Left ventricle myocardium inferior (tissue), 1 donor: ENCODE results near the gene SLC40A1. TPM values are rescaled to one million over a fixed set of nuclear protein-coding genes. Genes with fewer than 3 reads are reported as not detected.
A peak's percentile ranks its signal among the peaks of the same experiment; 100 is the strongest.

ENCODE experiments used
- DNase-seq: peaks from one replicate; pipeline ENCODE4 v3.0.0-alpha.2; 2020
- H3K27ac ChIP-seq: fragments of 200-600 bp; replicated peaks from 2 replicates; pipeline ENCODE4 v1.8.0; 2021
- H3K27me3 ChIP-seq: fragments of 200-600 bp; 2 replicates; pipeline ENCODE4 v1.8.0; 2021; ENCODE audit warnings: low read depth
- H3K36me3 ChIP-seq: fragments of 200-600 bp; 2 replicates; pipeline ENCODE4 v1.8.0; 2021
- H3K4me1 ChIP-seq: fragments of 200-600 bp; 2 replicates; pipeline ENCODE4 v1.8.0; 2021
- H3K4me3 ChIP-seq: fragments of 200-600 bp; 2 replicates; pipeline ENCODE4 v1.8.0; 2021; ENCODE audit warnings: mild to moderate bottlenecking, moderate library complexity
- H3K9me3 ChIP-seq: fragments of 200-600 bp; replicated peaks from 2 replicates; pipeline ENCODE4 v1.8.0; 2021
- intact Hi-C: fragments of 100-400 bp; cut with micrococcal nuclease; formaldehyde crosslinking; loops from one replicate; pipeline ENCODE4 v1.11.0; 2022
- total RNA-seq: library from RNA; stranded (reverse); fragmentation: NEBNext Ultra II Directional; extraction: Animal tissue kit (Norgen Biotek cat#: 25700); gene quantifications from one replicate; pipeline ENCODE4 v1.2.1, GENCODE V29; 2021
- TF ChIP-seq, protein P1 (sequence below): fragments of 200-600 bp; IDR thresholded peaks from 2 replicates; pipeline ENCODE4 v1.8.0; 2021; ENCODE audit warnings: antibody characterized with exemption, mild to moderate bottlenecking, borderline replicate concordance
- donor health status: DM: no; HTN: yes; CAD: no; lungs with severe emphysema.

SLC40A1 gene
- total RNA-seq, 1 donor from 2014 or later = 44.0 TPM

DNA sequence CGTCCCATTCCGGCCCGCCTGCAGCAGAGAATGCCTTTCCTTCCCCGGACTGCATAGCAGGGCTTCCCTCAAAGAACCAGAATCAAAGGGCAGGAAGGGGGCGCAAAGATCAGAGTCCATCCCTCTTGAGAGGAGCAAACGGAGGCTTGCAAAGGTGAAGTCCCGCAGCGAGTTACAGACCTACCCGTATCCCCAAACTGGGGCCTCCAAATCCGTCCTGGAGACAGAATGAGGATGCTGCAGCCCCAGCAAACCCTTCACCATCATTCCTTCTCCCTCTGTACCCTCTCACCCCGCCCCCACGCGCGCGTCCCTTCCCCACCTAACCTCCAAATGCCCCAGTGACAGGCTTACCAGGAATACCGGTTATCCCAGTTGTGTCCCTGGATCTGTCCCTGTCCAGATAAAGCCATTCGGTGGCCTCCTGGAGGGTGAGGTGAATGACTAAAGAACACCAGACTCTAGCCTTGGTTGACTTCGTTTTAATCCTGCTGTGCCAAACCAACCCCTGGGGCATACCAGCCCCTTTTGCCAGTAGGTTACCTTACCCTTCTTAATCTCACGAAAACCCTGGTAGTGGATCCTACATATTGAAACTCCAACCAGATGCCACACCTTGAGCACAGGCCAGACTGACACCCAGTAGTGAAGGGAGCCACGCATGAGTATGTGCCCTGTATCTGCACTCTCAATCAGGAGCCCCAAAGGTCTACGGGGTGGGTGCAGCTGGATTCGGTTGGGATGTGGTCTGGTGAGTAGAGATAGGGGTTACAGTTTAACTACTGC is 961 bp upstream of the SLC40A1 start:
- peaks cover 54% of the 10 kb centered on the region for H3K4me1 ChIP-seq
- no peaks in the 10 kb centered on the region for H3K27me3 ChIP-seq
- DNase-seq = peak; percentile 12
- intact Hi-C loops = no loop called here
- TF ChIP-seq, protein P1, sequence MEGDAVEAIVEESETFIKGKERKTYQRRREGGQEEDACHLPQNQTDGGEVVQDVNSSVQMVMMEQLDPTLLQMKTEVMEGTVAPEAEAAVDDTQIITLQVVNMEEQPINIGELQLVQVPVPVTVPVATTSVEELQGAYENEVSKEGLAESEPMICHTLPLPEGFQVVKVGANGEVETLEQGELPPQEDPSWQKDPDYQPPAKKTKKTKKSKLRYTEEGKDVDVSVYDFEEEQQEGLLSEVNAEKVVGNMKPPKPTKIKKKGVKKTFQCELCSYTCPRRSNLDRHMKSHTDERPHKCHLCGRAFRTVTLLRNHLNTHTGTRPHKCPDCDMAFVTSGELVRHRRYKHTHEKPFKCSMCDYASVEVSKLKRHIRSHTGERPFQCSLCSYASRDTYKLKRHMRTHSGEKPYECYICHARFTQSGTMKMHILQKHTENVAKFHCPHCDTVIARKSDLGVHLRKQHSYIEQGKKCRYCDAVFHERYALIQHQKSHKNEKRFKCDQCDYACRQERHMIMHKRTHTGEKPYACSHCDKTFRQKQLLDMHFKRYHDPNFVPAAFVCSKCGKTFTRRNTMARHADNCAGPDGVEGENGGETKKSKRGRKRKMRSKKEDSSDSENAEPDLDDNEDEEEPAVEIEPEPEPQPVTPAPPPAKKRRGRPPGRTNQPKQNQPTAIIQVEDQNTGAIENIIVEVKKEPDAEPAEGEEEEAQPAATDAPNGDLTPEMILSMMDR = no peak
- peak overlapping the region; percentile 99 for H3K27ac ChIP-seq
- H3K9me3 ChIP-seq = no peaks in the 10 kb centered on the region
- no peaks in the 10 kb centered on the region for H3K36me3 ChIP-seq
- H3K4me3 ChIP-seq = peak overlapping the region; percentile 86

DNA sequence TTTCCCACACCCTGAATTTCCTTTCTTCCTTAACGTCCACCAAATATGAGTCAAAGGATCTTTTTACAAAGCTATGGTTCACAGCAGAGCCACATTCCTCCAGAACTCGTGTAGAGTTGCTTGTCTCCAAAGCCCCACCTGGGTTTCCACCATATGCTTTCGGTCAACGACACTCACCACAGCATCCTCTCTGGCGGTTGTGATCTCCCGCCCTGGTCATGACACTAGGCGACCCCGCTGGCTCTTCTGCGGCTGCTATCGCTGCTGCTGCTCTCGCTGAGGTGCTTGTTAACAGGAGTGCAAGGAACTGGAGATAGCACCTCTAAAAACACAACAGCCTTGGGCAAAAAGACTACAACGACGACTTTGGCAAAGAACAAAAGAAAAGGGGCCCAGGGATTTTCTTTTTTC is 340 bp downstream of the SLC40A1 start:
- intact Hi-C loops = no loop called here
- peak overlapping the region; percentile 99 for H3K27ac ChIP-seq
- H3K4me3 ChIP-seq = peak overlapping the region; percentile 86
- peaks cover 67% of the 10 kb centered on the region for H3K4me1 ChIP-seq
- peak; percentile 31 for DNase-seq
- TF ChIP-seq, protein P1 = no peak
- H3K27me3 ChIP-seq = no peaks in the 10 kb centered on the region
- H3K36me3 ChIP-seq = no peaks in the 10 kb centered on the region
- no peaks in the 10 kb centered on the region for H3K9me3 ChIP-seq

DNA sequence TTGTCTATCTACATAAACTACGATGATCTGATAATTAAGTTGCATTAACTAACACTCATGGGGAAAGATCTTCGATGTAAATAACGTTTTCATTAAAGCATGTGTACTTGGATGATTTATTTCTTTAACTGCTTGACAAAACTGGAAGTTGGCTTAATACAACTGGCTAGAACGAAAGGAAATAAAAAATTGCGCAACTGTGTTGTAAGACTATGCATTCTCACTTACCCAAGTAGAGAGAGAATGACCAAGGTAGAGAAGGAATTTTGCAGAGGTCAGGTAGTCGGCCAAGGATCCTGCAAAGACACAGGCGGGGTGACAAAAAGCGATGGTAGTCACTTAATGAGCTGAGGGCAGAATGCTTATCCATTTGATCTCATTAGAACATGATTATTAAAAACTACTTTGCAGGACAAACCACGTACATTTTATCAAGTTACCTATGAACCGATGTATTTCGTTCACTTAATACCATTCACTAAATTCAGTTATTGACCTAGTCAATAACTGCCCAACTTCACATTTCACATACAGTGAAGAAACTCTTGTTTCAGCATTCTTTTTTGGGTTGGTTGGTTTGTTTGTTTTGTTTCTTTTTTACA is 900 bp downstream of the SLC40A1 start:
- TF ChIP-seq, protein P1 = no peak
- H3K4me1 ChIP-seq = peaks cover 73% of the 10 kb centered on the region
- intact Hi-C loops = loop anchor here (10.0 kb wide), 1 partner anchor 115 kb away; no protein-coding TSS in a partner anchor

DNA sequence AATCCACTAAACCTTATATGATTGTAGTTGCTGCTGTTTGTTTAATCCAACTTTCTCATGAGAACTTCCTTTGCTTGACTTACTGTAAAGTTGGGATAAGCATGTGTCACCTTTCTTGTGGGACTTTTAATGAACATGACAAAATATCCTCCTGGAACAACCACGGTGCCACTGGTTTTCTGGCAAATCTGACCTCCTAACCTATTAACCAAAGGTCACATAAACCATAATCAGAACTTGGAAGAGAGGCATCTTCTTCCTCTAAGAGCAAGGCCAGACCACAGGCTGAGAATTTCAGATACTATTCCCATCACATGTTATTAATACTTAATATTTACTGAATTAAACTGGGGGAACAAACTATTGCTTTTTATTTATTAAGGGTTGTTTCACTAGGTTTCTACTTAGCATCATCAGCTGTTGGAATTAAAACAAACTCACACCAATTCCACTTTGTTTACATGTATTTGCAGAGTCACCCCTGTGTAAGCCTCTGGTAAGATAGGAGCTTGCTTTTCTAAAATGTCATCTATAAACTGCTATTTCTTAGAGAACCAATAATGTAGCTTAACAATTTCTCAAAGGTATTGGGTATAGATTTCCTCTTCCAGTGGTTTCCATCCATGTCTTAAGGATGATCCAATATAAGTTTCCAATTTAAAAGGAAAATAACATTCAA is 2.2 kb downstream of the SLC40A1 start:
- H3K9me3 ChIP-seq = no peaks in the 10 kb centered on the region
- H3K27me3 ChIP-seq = no peaks in the 10 kb centered on the region
- H3K4me1 ChIP-seq = peaks cover 86% of the 10 kb centered on the region
- TF ChIP-seq, protein P1 = no peak
- no peak for DNase-seq
- H3K36me3 ChIP-seq = peaks cover 8% of the 10 kb centered on the region
- peak overlapping the region; percentile 86 for H3K4me3 ChIP-seq
- intact Hi-C loops = loop anchor here (10.0 kb wide), 1 partner anchor 114 kb away; no protein-coding TSS in a partner anchor
- peak overlapping the region; percentile 11 for H3K27ac ChIP-seq

More for the DNA sequence above, 900 bp downstream of the SLC40A1 start:
- H3K36me3 ChIP-seq = no peaks in the 10 kb centered on the region
- H3K9me3 ChIP-seq = no peaks in the 10 kb centered on the region
- H3K27me3 ChIP-seq = no peaks in the 10 kb centered on the region
- H3K27ac ChIP-seq = peak overlapping the region; percentile 99
- H3K4me3 ChIP-seq = peak overlapping the region; percentile 86
- DNase-seq = no peak

DNA sequence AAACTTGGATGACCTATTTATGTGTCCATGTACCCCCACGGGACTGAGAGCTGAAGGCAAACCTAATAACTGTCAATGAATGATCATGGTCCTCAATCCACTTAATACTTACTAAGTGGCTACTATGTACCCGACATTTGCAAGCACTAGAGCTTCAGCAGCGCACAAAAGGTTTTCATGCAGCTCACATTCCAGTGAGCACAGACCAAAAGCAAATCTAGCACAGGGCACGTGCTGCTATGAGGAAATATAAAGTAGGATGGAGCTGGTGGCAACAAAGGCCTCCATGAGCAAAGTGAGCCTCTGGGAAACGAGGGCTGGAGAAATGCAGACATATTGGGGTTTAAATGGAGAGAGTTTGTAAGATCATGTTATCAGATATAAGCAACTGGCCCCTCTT is 3.5 kb downstream of the SLC40A1 start:
- peaks cover 96% of the 10 kb centered on the region for H3K4me1 ChIP-seq
- peaks cover 21% of the 10 kb centered on the region for H3K36me3 ChIP-seq
- TF ChIP-seq, protein P1 = no peak
- no peaks in the 10 kb centered on the region for H3K27me3 ChIP-seq
- H3K9me3 ChIP-seq = no peaks in the 10 kb centered on the region
- DNase-seq = no peak
- H3K27ac ChIP-seq = peak overlapping the region; percentile 70
- intact Hi-C loops = loop anchor here (10.0 kb wide), 1 partner anchor 112 kb away; no protein-coding TSS in a partner anchor
- H3K4me3 ChIP-seq = peak overlapping the region; percentile 86
